Renal pelvis (tissue), 4 donors: Measurements from ENCODE around the gene CST1. TPM values are rescaled to one million over a fixed set of nuclear protein-coding genes. Genes with fewer than 3 reads are reported as not detected.

Source experiments
- DNase-seq: peaks from one replicate; pipeline ENCODE4 v3.0.0-alpha.2; 2013
- polyA plus RNA-seq, 3 donors: library from polyadenylated mRNA; unstranded; fragments of 120-200 nt; gene quantifications; one replicate each; pipeline ENCODE4 v1.2.1, GENCODE V29; 2013; ENCODE audit not compliant: insufficient read length in 3 of 3

The CST1 gene
- polyA plus RNA-seq, 3 donors, result 0.11 TPM; not detected in 2

GRCh38 chr20:23705895-23706294 lies 44.8 kb downstream of the CST1 start:
- no peak for DNase-seq

DNA sequence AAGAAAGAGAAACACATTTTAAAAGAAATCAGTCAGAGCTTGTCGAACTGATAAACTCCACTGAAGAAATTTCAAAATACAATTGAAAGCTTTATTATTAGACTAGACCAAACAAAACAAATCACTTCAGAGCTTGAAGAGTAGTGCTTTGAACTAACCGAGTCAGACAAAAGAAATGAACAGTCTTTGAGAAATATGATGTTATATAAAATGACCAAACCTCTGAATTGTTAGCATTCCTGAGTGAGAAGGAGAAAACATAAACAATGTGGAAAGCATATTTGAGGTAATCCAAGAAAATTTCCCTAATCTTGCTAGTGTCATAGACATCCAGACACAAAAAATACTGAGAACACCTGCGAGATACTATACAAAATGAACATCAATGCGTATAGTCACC lies 48.7 kb downstream of the CST1 start:
- DNase-seq, result no peak

DNA sequence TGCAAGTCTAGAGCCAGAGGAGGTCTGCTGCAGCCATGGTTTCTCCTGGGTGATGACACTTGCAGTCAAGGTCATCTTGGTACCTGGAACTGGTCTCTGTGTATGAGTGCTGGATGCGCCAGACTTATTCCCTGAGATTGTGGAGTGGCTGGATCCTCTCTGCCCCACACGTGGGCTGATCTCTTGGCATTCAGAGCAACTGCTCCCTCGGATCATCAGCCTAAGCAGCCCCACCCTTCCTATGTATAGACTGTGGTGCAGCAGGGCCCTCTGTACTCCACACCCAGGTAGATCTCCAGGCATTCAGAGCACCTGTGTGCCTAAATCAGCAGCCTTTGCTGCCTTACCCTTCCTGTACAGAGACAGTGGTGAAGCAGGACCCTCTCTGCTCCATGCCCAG lies 49.8 kb downstream of the CST1 start:
- DNase-seq, result no peak

- no peak for DNase-seq
These were observed 52.8 kb downstream of the CST1 start for GRCh38 chr20:23697947-23698346.

Other genes with a start within 250 kb of the CST1 start
- gene CST9L, start 182.5 kb downstream of the CST1 start, polyA plus RNA-seq, result not detected
- gene CST9, start 145.0 kb downstream of the CST1 start, polyA plus RNA-seq, result under 1 TPM in 1 of 3 donors, not detected in 2; 0.10 TPM
- gene CST3, start 113.0 kb downstream of the CST1 start, polyA plus RNA-seq, result 100 to 1,000 TPM; 149 to 208 (median 172) TPM
- gene CST4, start 61.9 kb downstream of the CST1 start, polyA plus RNA-seq, result not detected
- gene CST2, start 75.8 kb upstream of the CST1 start, polyA plus RNA-seq, result not detected
- gene CST5, start 128.8 kb upstream of the CST1 start, polyA plus RNA-seq, result under 1 TPM; 0.30 to 0.84 (median 0.30) TPM
- gene GGTLC1, start 237.8 kb upstream of the CST1 start, polyA plus RNA-seq, result under 1 TPM in 1 of 3 donors, not detected in 2; 0.13 TPM